H1 (cell line): ENCODE measurements around the gene LUZP1. TPM values are rescaled to one million over a fixed set of nuclear protein-coding genes. Genes with fewer than 3 reads are reported as not detected.

ENCODE experiments used
- CTCF ChIA-PET: fragments of 300-600 bp; sonication (Branson Sonifier 250); formaldehyde crosslinking; loops from one replicate; lab custom pipeline; 2021; ENCODE audit not compliant: partially characterized antibody; lab: Charles Lee
- POLR2A ChIA-PET: fragments of 300-600 bp; sonication (Branson Sonifier 250); formaldehyde crosslinking; loops from one replicate; lab custom pipeline; 2021; ENCODE audit warnings: inconsistent platforms; ENCODE audit not compliant: partially characterized antibody; lab: Charles Lee
- DNase-seq, 2 experiments: peaks; one replicate each; pipeline versions ENCODE4 v3.0.0 to v3.0.0-alpha.2; 2010 to 2022; ENCODE audit warnings: low spot score in 2 of 2, low read depth in 1 of 2, mixed read lengths in 1 of 2
- FAIRE-seq: peaks from 2 replicates; lab custom pipeline; 2011; peaks lifted over from hg19 to GRCh38; lab: Jason Lieb, UNC
- H2AFZ ChIP-seq: 2 replicates; pipeline ENCODE4 v1.8.1; 2012; ENCODE audit warnings: low read length, inconsistent platforms
- H2AK5ac ChIP-seq: 2 replicates; pipeline ENCODE4 v1.6.1; 2013; ENCODE audit warnings: low read depth, low read length
- H2BK120ac ChIP-seq: replicated peaks from 2 replicates; pipeline ENCODE3; 2013; ENCODE audit warnings: low read depth, low read length, inconsistent platforms
- H2BK12ac ChIP-seq: 2 replicates; pipeline ENCODE4 v1.6.1; 2013; ENCODE audit warnings: low read depth, low read length
- H2BK15ac ChIP-seq: 2 replicates; pipeline ENCODE4 v1.6.1; 2013; ENCODE audit warnings: low read length
- H2BK20ac ChIP-seq: 2 replicates; pipeline ENCODE4 v1.6.1; 2013; ENCODE audit warnings: low read length
- H2BK5ac ChIP-seq: 2 replicates; pipeline ENCODE4 v1.6.1; 2013; ENCODE audit warnings: low read depth, low read length
- H3K14ac ChIP-seq: 2 replicates; pipeline ENCODE4 v1.6.1; 2013; ENCODE audit warnings: inconsistent platforms; ENCODE audit not compliant: insufficient read length
- H3K18ac ChIP-seq: 2 replicates; pipeline ENCODE4 v1.6.1; 2013; ENCODE audit warnings: low read length; ENCODE audit errors: extremely low read depth
- H3K23ac ChIP-seq: 2 replicates; pipeline ENCODE4 v1.6.1; 2013; ENCODE audit warnings: inconsistent platforms; ENCODE audit not compliant: insufficient read length
- H3K23me2 ChIP-seq: 2 replicates; pipeline ENCODE4 v1.6.1; 2013; ENCODE audit warnings: low read depth, low read length
- H3K27ac ChIP-seq: 2 replicates; pipeline ENCODE4 v1.6.1; 2011; ENCODE audit warnings: low read depth, low read length, inconsistent platforms
- H3K27me3 ChIP-seq, 4 experiments: replicated peaks in 1 of 4; 1 replicate in 1 of 4; 2 replicates in 3 of 4; pipeline versions ENCODE4 v1.6.1 to v1.8.1; 2011 to 2013; ENCODE audit warnings: low read length in 3 of 4, mild to moderate bottlenecking in 3 of 4, inconsistent platforms in 2 of 4, mixed read lengths in 2 of 4, moderate library complexity in 1 of 4; ENCODE audit not compliant: control insufficient read depth in 3 of 4, insufficient read depth in 3 of 4; ENCODE audit errors: extremely low read depth in 1 of 4
- H3K36me3 ChIP-seq, 4 experiments: 2 replicates each; pipeline versions ENCODE4 v1.6.1 to v1.8.1; 2011 to 2013; ENCODE audit warnings: mild to moderate bottlenecking in 4 of 4, low read length in 3 of 4, moderate library complexity in 2 of 4, control low read depth in 1 of 4, inconsistent platforms in 1 of 4; ENCODE audit not compliant: insufficient read depth in 4 of 4, control insufficient read depth in 2 of 4
- H3K4ac ChIP-seq: replicated peaks from 2 replicates; pipeline ENCODE3; 2013; ENCODE audit warnings: low read length, low read depth, mixed read lengths, inconsistent platforms; ENCODE audit not compliant: insufficient read length
- H3K4me1 ChIP-seq, 4 experiments: replicated peaks in 1 of 4; 1 replicate in 1 of 4; 2 replicates in 3 of 4; pipeline versions ENCODE4 v1.6.1 to v1.8.1; 2011 to 2013; ENCODE audit warnings: low read length in 3 of 4, inconsistent platforms in 2 of 4, mixed read lengths in 1 of 4; ENCODE audit not compliant: insufficient read depth in 4 of 4, control insufficient read depth in 3 of 4
- H3K4me2 ChIP-seq, 2 experiments: 2 replicates each; pipeline versions ENCODE4 v1.6.1 to v1.8.1; 2011 to 2013; ENCODE audit warnings: low read depth in 2 of 2, low read length in 2 of 2, control low read depth in 1 of 2, inconsistent platforms in 1 of 2, mild to moderate bottlenecking in 1 of 2; ENCODE audit not compliant: insufficient read depth in 1 of 2
- H3K4me3 ChIP-seq, 4 experiments: fragments of 200-600, 300-600 bp in 1 of 4; sonication (generic), shearing (Covaris generic), sonication (Bioruptor Twin) in 1 of 4; 2 replicates each; pipeline versions ENCODE4 v1.5.1 to v1.8.1; 2011 to 2016; ENCODE audit warnings: low read length in 4 of 4, low read depth in 3 of 4, control low read depth in 2 of 4, inconsistent platforms in 2 of 4, mild to moderate bottlenecking in 2 of 4, mixed read lengths in 1 of 4, moderate library complexity in 1 of 4; ENCODE audit not compliant: insufficient read depth in 2 of 4; ENCODE audit errors: extremely low read depth in 1 of 4
- H3K56ac ChIP-seq: replicated peaks from 2 replicates; pipeline ENCODE3; 2013; ENCODE audit warnings: low read depth, mild to moderate bottlenecking, mixed read lengths, low read length, inconsistent platforms; ENCODE audit not compliant: insufficient read length
- H3K79me1 ChIP-seq: 2 replicates; pipeline ENCODE4 v1.6.1; 2013; ENCODE audit warnings: low read depth, low read length, control low read depth
- H3K79me2 ChIP-seq, 2 experiments: 2 replicates each; pipeline versions ENCODE4 v1.6.1 to v1.8.1; 2012 to 2013; ENCODE audit warnings: low read length in 2 of 2, mild to moderate bottlenecking in 2 of 2, inconsistent platforms in 1 of 2; ENCODE audit not compliant: insufficient read depth in 2 of 2, control insufficient read depth in 1 of 2
- H3K9ac ChIP-seq, 4 experiments: replicated peaks in 1 of 4; 1 replicate in 1 of 4; 2 replicates in 3 of 4; pipeline versions ENCODE4 v1.6.1 to v1.8.1; 2011 to 2013; ENCODE audit warnings: low read depth in 3 of 4, low read length in 3 of 4, control low read depth in 2 of 4, mild to moderate bottlenecking in 2 of 4, moderate library complexity in 2 of 4, inconsistent platforms in 1 of 4; ENCODE audit errors: extremely low read depth in 1 of 4
- H3K9me3 ChIP-seq, 2 experiments: 2 replicates each; pipeline versions ENCODE4 v1.6.1 to v1.8.1; 2012 to 2013; ENCODE audit warnings: mild to moderate bottlenecking in 2 of 2, moderate library complexity in 2 of 2, control low read depth in 1 of 2, inconsistent platforms in 1 of 2, low read depth in 1 of 2, low read length in 1 of 2, mixed read lengths in 1 of 2; ENCODE audit not compliant: insufficient read depth in 2 of 2
- H4K20me1 ChIP-seq, 2 experiments: replicated peaks in 1 of 2; 2 replicates each; pipeline versions ENCODE3 to v1.8.1; 2011 to 2013; ENCODE audit warnings: inconsistent platforms in 2 of 2, low read length in 2 of 2, mild to moderate bottlenecking in 1 of 2; ENCODE audit not compliant: insufficient read depth in 2 of 2, control insufficient read depth in 1 of 2
- H4K5ac ChIP-seq: 2 replicates; pipeline ENCODE4 v1.6.1; 2013; ENCODE audit warnings: low read length, low read depth, mixed read lengths, inconsistent platforms; ENCODE audit not compliant: insufficient read length
- H4K8ac ChIP-seq: 2 replicates; pipeline ENCODE4 v1.8.0; 2013; ENCODE audit warnings: mild to moderate bottlenecking, moderate library complexity, low read length, inconsistent platforms; ENCODE audit not compliant: insufficient read depth; ENCODE audit errors: extremely low read depth
- H4K91ac ChIP-seq: replicated peaks from 2 replicates; pipeline ENCODE3; 2013; ENCODE audit warnings: low read length, mixed read lengths, inconsistent platforms; ENCODE audit not compliant: insufficient read length
- ASH2L ChIP-seq: fragments of 200-600, 300-600 bp; sonication (generic); IDR thresholded peaks from one replicate; pipeline ENCODE4 v1.7.1; 2017; ENCODE audit warnings: low read length
- ATF2 ChIP-seq: IDR thresholded peaks from 2 replicates; pipeline ENCODE4 v1.6.1; 2012; ENCODE audit warnings: low read length, inconsistent platforms
- BCL11A ChIP-seq, 2 experiments: IDR thresholded peaks; one replicate each; pipeline ENCODE4 v1.6.1; 2011; ENCODE audit warnings: low read depth in 2 of 2, low read length in 2 of 2, mild to moderate bottlenecking in 2 of 2
- CBX5 ChIP-seq: fragments of 300-800, 300-1000 bp; sonication (generic); IDR thresholded peaks from 2 replicates; pipeline ENCODE4 v1.7.1; 2016; ENCODE audit warnings: antibody characterized with exemption, low read length, low read depth
- CHD2 ChIP-seq: IDR thresholded peaks from 2 replicates; pipeline ENCODE4 v1.6.1; 2012; ENCODE audit warnings: low read length, improper control_type of control experiment
- CREB1 ChIP-seq: IDR thresholded peaks from 2 replicates; pipeline ENCODE4 v1.6.1; 2012; ENCODE audit warnings: inconsistent platforms
- E2F6 ChIP-seq: IDR thresholded peaks from 2 replicates; pipeline ENCODE4 v1.6.1; 2012; ENCODE audit warnings: inconsistent platforms
- GABPA ChIP-seq: IDR thresholded peaks from 2 replicates; pipeline ENCODE4 v1.6.1; 2011; ENCODE audit warnings: mild to moderate bottlenecking, low read length, moderate library complexity, borderline replicate concordance; ENCODE audit not compliant: insufficient read depth
- KDM1A ChIP-seq: fragments of 200-600, 300-600 bp; sonication (generic); IDR thresholded peaks from 2 replicates; pipeline ENCODE4 v1.7.1; 2016; ENCODE audit warnings: mild to moderate bottlenecking, low read length, borderline replicate concordance
- POLR2A ChIP-seq, 2 experiments: IDR thresholded peaks; 1 replicate in 1 of 2; 2 replicates in 1 of 2; pipeline ENCODE4 v1.6.1; 2011; ENCODE audit warnings: low read depth in 2 of 2, low read length in 2 of 2, mild to moderate bottlenecking in 2 of 2; ENCODE audit errors: control extremely low read depth in 1 of 2
- RBBP5 ChIP-seq: IDR thresholded peaks from 2 replicates; pipeline ENCODE4 v1.7.1; 2012; ENCODE audit warnings: low read depth, mild to moderate bottlenecking, inconsistent platforms, low read length, moderate library complexity, borderline replicate concordance
- SAP30 ChIP-seq: fragments of 300-600 bp; sonication (generic); IDR thresholded peaks from 2 replicates; pipeline ENCODE4 v1.7.1; 2012; ENCODE audit warnings: low read length, moderate library complexity, mild to moderate bottlenecking, inconsistent platforms; ENCODE audit not compliant: insufficient read depth, insufficient replicate concordance
- ZNF274 ChIP-seq: IDR thresholded peaks from 2 replicates; pipeline ENCODE4 v1.7.0; 2012; ENCODE audit warnings: low read length, borderline replicate concordance; ENCODE audit errors: extremely low read depth
- polyA plus RNA-seq, 7 experiments: library from polyadenylated mRNA; depleted of rRNA in 3 of 7; stranded (reverse) in 5 of 7; unstranded in 2 of 7; fragments of >200 nt in 5 of 7; fragments of 200-250 nt in 2 of 7; gene quantifications; 1 replicate in 5 of 7; 2 replicates in 1 of 7; 4 replicates in 1 of 7; pipeline versions ENCODE4 v1.2.1 to v1.2.3, GENCODE V29; 2011 to 2013; ENCODE audit warnings: missing spikeins in 2 of 7, mixed read lengths in 2 of 7
- total RNA-seq: library from RNA; stranded (reverse); fragmentation: NEBNext Ultra II Directional; extraction: Animal tissue kit (Norgen Biotek cat#: 25700); gene quantifications from 2 replicates; pipeline ENCODE4 v1.2.1, GENCODE V29; 2021

LUZP1 gene
- total and polyA plus RNA-seq, 2 of the 8 experiments (the other 6 are each of a cell fraction or from before 2014, with no cell fraction given): 14.0 to 60.5 TPM

- Histone ChIP-seq H3K27ac (no peak overlapping the region), H3K79me2 (peaks cover 0 to 89% of the 10 kb centered on the region in 2 experiments; a peak in 3 of 4 replicates), H4K8ac (no peak overlapping the region), H3K4me3 (no peak overlapping the region), H2BK15ac (no peak overlapping the region), H3K14ac (no peak overlapping the region), H3K79me1 (peaks cover 9% of the 10 kb centered on the region), H3K36me3 (no peaks in the 10 kb centered on the region), H3K18ac (no peak overlapping the region), H2BK20ac (no peak overlapping the region), H3K23ac (no peak overlapping the region), H3K4me2 (no peak overlapping the region), H3K4ac (no peak overlapping the region), H3K23me2 (no peaks in the 10 kb centered on the region), H2BK5ac (no peak overlapping the region), H3K9me3 (no peaks in the 10 kb centered on the region), H2BK120ac (no peak overlapping the region), H3K4me1 (peaks cover 0 to 6% (median 0%) of the 10 kb centered on the region in 4 experiments; a peak in 4 of 7 replicates), H3K27me3 (no peaks in the 10 kb centered on the region), H2AK5ac (no peak overlapping the region), H2AFZ (no peak overlapping the region), H4K5ac (no peak overlapping the region), H2BK12ac (no peak overlapping the region), H4K91ac (no peak overlapping the region), H3K9ac (no peak overlapping the region), H3K56ac (no peak overlapping the region), H4K20me1 (peaks cover 0 to 4% of the 10 kb centered on the region in 2 experiments)
- POLR2A ChIA-PET: interaction anchor here (1.4 to 1.5 kb wide), 2 partner anchors 11 to 61 kb away, joined by 3 to 4 read pairs; no protein-coding TSS in a partner anchor
- no peak for DNase-seq
- CTCF ChIA-PET: interaction anchor here (0.6 to 1.1 kb wide), 2 partner anchors 56 to 458 kb away, joined by 3 to 4 read pairs; no protein-coding TSS in a partner anchor
- FAIRE-seq: no peak
- TF ChIP-seq CHD2 (no peak), CREB1 (no peak), POLR2A (IDR thresholded peaks at IDR 0.05; ENCODE audit: control extremely low read depth in 1 of 2, low read depth in 2 of 2, low read length in 2 of 2) (no peak), RBBP5 (no peak), ASH2L (no peak), CBX5 (no peak), BCL11A (IDR thresholded peaks at IDR 0.05; ENCODE audit: low read depth in 2 of 2, low read length in 2 of 2) (no peak), GABPA (no peak), E2F6 (no peak), SAP30 (no peak), ZNF274 (no peak), ATF2 (no peak), KDM1A (no peak)
These were observed 45.1 kb downstream of the LUZP1 start for GRCh38 chr1:23123528-23123927.
